Measurements from ENCODE around the gene RASAL1.

Gene RASAL1

GRCh38 chr12:113162102-113163029 is 26.8 kb upstream of the RASAL1 start:
- DNase-seq: no peak

- DNase-seq: peak in 1 of 2 experiments; percentile 25
Observed at GRCh38 chr12:113161415-113162016, 26.0 kb upstream of the RASAL1 start.

GRCh38 chr12:113159937-113160336 is 24.4 kb upstream of the RASAL1 start:
- DNase-seq: no peak

GRCh38 chr12:113158439-113159203 is 23.1 kb upstream of the RASAL1 start:
- DNase-seq: no peak

GRCh38 chr12:113157218-113157859 is 21.8 kb upstream of the RASAL1 start:
- no peak for DNase-seq

GRCh38 chr12:113155646-113156045 is 20.1 kb upstream of the RASAL1 start:
- no peak for DNase-seq

GRCh38 chr12:113155060-113155459 is 19.5 kb upstream of the RASAL1 start:
- DNase-seq: no peak

- peak in 1 of 2 experiments; percentile 24 for DNase-seq
Observed at GRCh38 chr12:113154351-113154973, 18.9 kb upstream of the RASAL1 start.

GRCh38 chr12:113152835-113153814 is 17.6 kb upstream of the RASAL1 start:
- DNase-seq: peak; percentile 49 to 61

GRCh38 chr12:113152196-113152834 is 16.8 kb upstream of the RASAL1 start:
- DNase-seq: no peak

- DNase-seq: no peak
Observed at GRCh38 chr12:113151655-113152054, 16.1 kb upstream of the RASAL1 start.

- no peak for DNase-seq
Observed at GRCh38 chr12:113149361-113150150, 14.0 kb upstream of the RASAL1 start, which contains the start of gene CFAP73. Gene CFAP73, plus strand, starts transcription at chr12:113149724. Its CDS starts 134 bp downstream, at chr12:113149858.

GRCh38 chr12:113146999-113147398 is 11.4 kb upstream of the RASAL1 start:
- DNase-seq: no peak

- DNase-seq: no peak
Observed at GRCh38 chr12:113145720-113146551, 10.4 kb upstream of the RASAL1 start.

- DNase-seq: no peak
Observed at GRCh38 chr12:113144806-113145205, 9.2 kb upstream of the RASAL1 start.

- no peak for DNase-seq
Observed at GRCh38 chr12:113143959-113144358, 8.4 kb upstream of the RASAL1 start.

GRCh38 chr12:113142886-113143332 is 7.3 kb upstream of the RASAL1 start:
- no peak for DNase-seq

- DNase-seq: peak in 1 of 2 experiments; percentile 26
Observed at GRCh38 chr12:113142173-113142885, 6.8 kb upstream of the RASAL1 start.

Measured in stimulated activated CD4-positive, alpha-beta T cell treated with anti-CD3 and anti-CD28 coated beads, Interleukin-4, amount 100 ng/mL, for 4 hours (primary cell).